Mammary epithelial cell (primary cell): ENCODE results near the gene FEM1A.

Experiments
- CTCF ChIP-seq, 2 donors: IDR thresholded peaks in 1 of 2; conservative IDR thresholded peaks in 1 of 2; 2 replicates each; pipeline ENCODE4 v1.5.1; 2011 to 2012; ENCODE audit warnings: inconsistent platforms in 2 of 2, low read length in 2 of 2, mild to moderate bottlenecking in 2 of 2, control low read depth in 1 of 2, low read depth in 1 of 2; ENCODE audit not compliant: insufficient read depth in 1 of 2; ENCODE audit errors: extremely low read depth in 1 of 2
- EZH2 ChIP-seq: IDR thresholded peaks from 2 replicates; pipeline ENCODE4 v1.6.1; 2012; ENCODE audit warnings: low read length, inconsistent platforms, borderline replicate concordance

- no peak for TF ChIP-seq CTCF (conservative IDR thresholded peaks at IDR 0.05 in 1 of 2, IDR thresholded peaks at IDR 0.05 in 1 of 2; ENCODE audit: extremely low read depth in 1 of 2, insufficient read depth in 1 of 2, low read depth in 1 of 2, low read length in 2 of 2)
- no peak for TF ChIP-seq EZH2
Observed at GRCh38 chr19:4774136-4774535, 17.4 kb upstream of the FEM1A start.
